Endothelial cell of umbilical vein (primary cell): ENCODE data around the gene PROKR2. TPM values are rescaled to one million over a fixed set of nuclear protein-coding genes. Genes with fewer than 3 reads are reported as not detected.

Experiments
- BruUV-seq: library from RNA; stranded (reverse); fragments of 400-500 nt; replicated peaks from 2 replicates; lab custom pipeline; 2021; lab: Mats Ljungman, UMichigan
- CTCF ChIA-PET: fragments of 300-600, 350-600 bp; sonication (Branson Sonifier 250); formaldehyde crosslinking; loops from one replicate; lab custom pipeline; 2021; ENCODE audit warnings: antibody characterized with exemption, inconsistent platforms; lab: Charles Lee
- POLR2A ChIA-PET: fragments of 300-600, 350-600 bp; sonication (Branson Sonifier 250); formaldehyde crosslinking; loops from one replicate; lab custom pipeline; 2021; ENCODE audit warnings: antibody characterized with exemption, inconsistent platforms; lab: Charles Lee
- DNase-seq: peaks from one replicate; pipeline ENCODE4 v3.0.0-alpha.2; 2011; ENCODE audit warnings: low read depth, low spot score
- FAIRE-seq: peaks from 2 replicates; lab custom pipeline; 2011; peaks lifted over from hg19 to GRCh38; lab: Jason Lieb, UNC
- H2AFZ ChIP-seq: 2 replicates; pipeline ENCODE4 v1.6.0; 2012; ENCODE audit warnings: low read depth, low read length, control low read depth, inconsistent platforms
- H3K27ac ChIP-seq: 2 replicates; pipeline ENCODE4 v1.5.1; 2011; ENCODE audit warnings: low read depth, mild to moderate bottlenecking, control low read depth, low read length, moderate library complexity; ENCODE audit not compliant: insufficient read depth
- H3K27me3 ChIP-seq, 2 experiments: 2 replicates each; pipeline versions ENCODE4 v1.6.0 to v1.6.1; 2011; ENCODE audit warnings: low read length in 2 of 2, mixed read lengths in 1 of 2; ENCODE audit not compliant: control insufficient read depth in 2 of 2, insufficient read depth in 2 of 2
- H3K36me3 ChIP-seq, 2 experiments: 2 replicates in 1 of 2; 3 replicates in 1 of 2; pipeline ENCODE4 v1.5.1; 2011; ENCODE audit warnings: low read length in 2 of 2, mild to moderate bottlenecking in 1 of 2, moderate library complexity in 1 of 2; ENCODE audit not compliant: control insufficient read depth in 2 of 2, insufficient read depth in 2 of 2; ENCODE audit errors: extremely low read depth in 1 of 2
- H3K4me1 ChIP-seq: 3 replicates; pipeline ENCODE4 v1.5.1; 2011; ENCODE audit warnings: mild to moderate bottlenecking, low read length; ENCODE audit not compliant: control insufficient read depth, insufficient read depth; ENCODE audit errors: extremely low read depth
- H3K4me2 ChIP-seq: 2 replicates; pipeline ENCODE4 v1.6.1; 2011; ENCODE audit warnings: low read length, control low read depth, mixed read lengths; ENCODE audit not compliant: insufficient read depth
- H3K4me3 ChIP-seq, 3 experiments: fragments of 200-600 bp in 1 of 3; sonication (generic), shearing (Covaris generic) in 1 of 3; replicated peaks in 1 of 3; 2 replicates each; pipeline ENCODE4 v1.5.1; 2011 to 2016; ENCODE audit warnings: control low read depth in 3 of 3, low read length in 3 of 3, mild to moderate bottlenecking in 2 of 3, inconsistent platforms in 1 of 3, low read depth in 1 of 3, moderate library complexity in 1 of 3; ENCODE audit not compliant: insufficient read depth in 1 of 3
- H3K79me2 ChIP-seq: 2 replicates; pipeline ENCODE4 v1.6.0; 2012; ENCODE audit warnings: low read length, inconsistent platforms; ENCODE audit not compliant: control insufficient read depth, insufficient read depth
- H3K9ac ChIP-seq: replicated peaks from 2 replicates; pipeline ENCODE3; 2011; ENCODE audit warnings: low read length, control low read depth; ENCODE audit not compliant: insufficient read depth; ENCODE audit errors: extremely low read depth
- H3K9me1 ChIP-seq: replicated peaks from 3 replicates; pipeline ENCODE4 v1.6.0; 2011; ENCODE audit warnings: mild to moderate bottlenecking, low read length; ENCODE audit not compliant: control insufficient read depth, insufficient read depth; ENCODE audit errors: extremely low read depth
- H3K9me3 ChIP-seq: replicated peaks from 2 replicates; pipeline ENCODE4 v1.5.1; 2012; ENCODE audit warnings: low read length, inconsistent platforms; ENCODE audit not compliant: control insufficient read depth, insufficient read depth
- H4K20me1 ChIP-seq: replicated peaks from 2 replicates; pipeline ENCODE3; 2011; ENCODE audit warnings: mild to moderate bottlenecking, low read length; ENCODE audit not compliant: control insufficient read depth, insufficient read depth; ENCODE audit errors: extremely low read depth
- EZH2 ChIP-seq: IDR thresholded peaks from 2 replicates; pipeline ENCODE4 v1.6.1; 2012; ENCODE audit warnings: borderline replicate concordance, low read depth, mild to moderate bottlenecking, moderate library complexity, low read length, inconsistent platforms; ENCODE audit not compliant: severe bottlenecking
- FOS ChIP-seq: IDR thresholded peaks from 2 replicates; pipeline ENCODE4 v1.6.1; 2011; ENCODE audit warnings: mild to moderate bottlenecking, low read length, moderate library complexity, borderline replicate concordance; ENCODE audit not compliant: insufficient read depth
- GATA2 ChIP-seq: IDR thresholded peaks from 2 replicates; pipeline ENCODE4 v1.7.0; 2011; ENCODE audit warnings: low read depth, mild to moderate bottlenecking, moderate library complexity, mixed read lengths, low read length; ENCODE audit not compliant: insufficient read length, insufficient read depth
- JUN ChIP-seq: IDR thresholded peaks from 2 replicates; pipeline ENCODE4 v1.6.1; 2011; ENCODE audit warnings: borderline replicate concordance, low read depth; ENCODE audit not compliant: insufficient read length, insufficient read depth
- MYC ChIP-seq: IDR thresholded peaks from one replicate; pipeline ENCODE4 v1.6.1; 2011; ENCODE audit warnings: mild to moderate bottlenecking, low read depth, low read length
- POLR2A ChIP-seq: IDR thresholded peaks from 2 replicates; pipeline ENCODE4 v1.6.1; 2012; ENCODE audit warnings: low read depth, mild to moderate bottlenecking, control low read depth, low read length
- POLR2AphosphoS5 ChIP-seq: IDR thresholded peaks from 2 replicates; pipeline ENCODE4 v1.6.1; 2012; ENCODE audit warnings: low read depth, mild to moderate bottlenecking, control low read depth, low read length, moderate library complexity; ENCODE audit not compliant: insufficient read depth
- dilution Hi-C: fragments of 300-500 bp; cut with MboI; formaldehyde crosslinking; loops from one replicate; pipeline ENCODE4 v1.15.0; 2019; ENCODE audit warnings: low sequenced_read_pairs; ENCODE audit not compliant: extremely low pct_ligation_motif_present
- intact Hi-C: fragments of 100-400 bp; cut with micrococcal nuclease; formaldehyde crosslinking; loops from one replicate; pipeline ENCODE4 v1.10.0; 2022
- polyA plus RNA-seq, 4 experiments: library from polyadenylated mRNA; depleted of rRNA in 3 of 4; stranded (reverse) in 3 of 4; unstranded in 1 of 4; fragments of >200 nt; gene quantifications; 2 replicates each; pipeline versions ENCODE4 v1.2.1 to v1.2.3, GENCODE V29; 2011 to 2012; ENCODE audit warnings: missing spikeins in 1 of 4
- total RNA-seq: library from RNA; stranded (reverse); gene quantifications from 2 replicates; pipeline ENCODE4 v1.2.3, GENCODE V29; 2021
- TF ChIP-seq, protein P1 (sequence below): IDR thresholded peaks from 2 replicates; pipeline ENCODE4 v1.6.1; 2011; ENCODE audit not compliant: insufficient read depth, insufficient read length
- TF ChIP-seq, protein P2 (sequence below), 2 donors: IDR thresholded peaks; 1 replicate in 1 of 2; 2 replicates in 1 of 2; pipeline ENCODE4 v1.5.1; 2011; ENCODE audit warnings: low read length in 2 of 2, mild to moderate bottlenecking in 2 of 2, moderate library complexity in 2 of 2, control low read depth in 1 of 2, inconsistent platforms in 1 of 2, low read depth in 1 of 2; ENCODE audit not compliant: insufficient read depth in 1 of 2; ENCODE audit errors: extremely low read depth in 1 of 2

The PROKR2 gene
- total and polyA plus RNA-seq, 2 donors (not counting 3 experiments of a cell fraction or from before 2014, with no cell fraction given) = not detected

DNA sequence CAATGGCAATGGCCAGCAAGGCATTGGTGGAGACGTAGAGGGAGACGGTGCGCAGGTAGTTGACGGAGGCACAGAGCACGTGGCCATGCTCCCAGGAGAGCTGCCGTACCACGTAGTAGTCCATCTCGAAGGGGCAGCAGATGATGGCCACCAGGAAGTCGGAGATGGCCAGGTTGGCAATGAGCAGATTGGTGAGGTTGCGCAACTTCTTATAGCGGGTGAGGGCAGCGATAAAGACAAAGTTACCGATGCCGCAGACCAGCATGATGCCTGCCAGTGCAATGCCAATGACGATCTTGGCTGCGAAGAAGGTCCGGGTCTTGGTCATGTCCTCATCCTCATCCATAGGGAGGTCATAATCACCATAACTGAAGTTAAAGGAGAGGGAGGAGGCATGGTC lies 2.8 kb downstream of the PROKR2 start:
- TF ChIP-seq POLR2AphosphoS5 = no peak
- TF ChIP-seq, protein P1, sequence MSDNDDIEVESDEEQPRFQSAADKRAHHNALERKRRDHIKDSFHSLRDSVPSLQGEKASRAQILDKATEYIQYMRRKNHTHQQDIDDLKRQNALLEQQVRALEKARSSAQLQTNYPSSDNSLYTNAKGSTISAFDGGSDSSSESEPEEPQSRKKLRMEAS = no peak
- no peak for TF ChIP-seq JUN
- Histone ChIP-seq H3K9ac (no peak overlapping the region), H3K4me3 (no peak overlapping the region), H3K4me2 (no peak overlapping the region), H3K36me3 (no peaks in the 10 kb centered on the region), H3K79me2 (no peaks in the 10 kb centered on the region), H3K9me3 (no peaks in the 10 kb centered on the region), H2AFZ (no peak overlapping the region), H3K27me3 (peaks cover 45 to 49% of the 10 kb centered on the region in 2 experiments), H4K20me1 (no peaks in the 10 kb centered on the region), H3K27ac (no peak overlapping the region), H3K9me1 (no peaks in the 10 kb centered on the region), H3K4me1 (peaks cover 6% of the 10 kb centered on the region)
- DNase-seq (no peak), FAIRE-seq (no peak)
- dilution Hi-C loops = no loop called here
- ChIA-PET CTCF (no interaction called here), POLR2A (no interaction called here)
- intact Hi-C loops = loop anchor here (10.0 kb wide), 1 partner anchor 131 kb away; no protein-coding TSS in a partner anchor
- BruUV-seq = no TSS peak

DNA sequence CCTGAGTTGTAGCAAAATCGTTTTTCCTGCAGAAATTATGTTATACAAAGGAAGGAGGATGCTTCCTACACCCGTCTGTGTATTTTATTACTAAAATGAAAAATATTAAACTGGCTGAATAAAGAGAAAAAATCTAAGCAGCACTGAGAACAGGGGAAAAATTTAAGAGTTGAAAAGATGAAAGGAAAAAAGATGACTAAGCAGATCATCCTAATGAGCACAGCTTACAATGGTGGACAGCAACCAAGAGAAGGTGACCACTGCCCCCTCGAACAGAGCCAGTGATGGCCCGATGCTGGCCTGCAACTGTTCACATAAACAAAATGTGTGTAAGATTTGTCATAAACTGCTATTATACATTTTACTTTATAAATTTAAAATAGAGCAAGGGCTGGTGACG lies 4.2 kb downstream of the PROKR2 start:
- H3K27ac ChIP-seq = no peak overlapping the region
- H3K4me1 ChIP-seq = peaks cover 6% of the 10 kb centered on the region
- no peaks in the 10 kb centered on the region for H3K9me3 ChIP-seq
- H4K20me1 ChIP-seq = no peaks in the 10 kb centered on the region
- H3K36me3 ChIP-seq = no peaks in the 10 kb centered on the region
- no peak overlapping the region for H3K9ac ChIP-seq
- H3K27me3 ChIP-seq = peaks cover 34 to 40% of the 10 kb centered on the region in 2 experiments
- H3K79me2 ChIP-seq = no peaks in the 10 kb centered on the region
- H3K9me1 ChIP-seq = no peaks in the 10 kb centered on the region
- no peak overlapping the region for H2AFZ ChIP-seq
- intact Hi-C loops = loop anchor here (10.0 kb wide), 1 partner anchor 132 kb away; no protein-coding TSS in a partner anchor
- no TSS peak for BruUV-seq
- dilution Hi-C loops = no loop called here
- DNase-seq = no peak
- TF ChIP-seq POLR2AphosphoS5 (no peak), JUN (no peak), FOS (no peak), GATA2 (no peak), EZH2 (no peak), POLR2A (no peak), MYC (no peak)
- TF ChIP-seq, protein P1 = no peak
- TF ChIP-seq, protein P2, sequence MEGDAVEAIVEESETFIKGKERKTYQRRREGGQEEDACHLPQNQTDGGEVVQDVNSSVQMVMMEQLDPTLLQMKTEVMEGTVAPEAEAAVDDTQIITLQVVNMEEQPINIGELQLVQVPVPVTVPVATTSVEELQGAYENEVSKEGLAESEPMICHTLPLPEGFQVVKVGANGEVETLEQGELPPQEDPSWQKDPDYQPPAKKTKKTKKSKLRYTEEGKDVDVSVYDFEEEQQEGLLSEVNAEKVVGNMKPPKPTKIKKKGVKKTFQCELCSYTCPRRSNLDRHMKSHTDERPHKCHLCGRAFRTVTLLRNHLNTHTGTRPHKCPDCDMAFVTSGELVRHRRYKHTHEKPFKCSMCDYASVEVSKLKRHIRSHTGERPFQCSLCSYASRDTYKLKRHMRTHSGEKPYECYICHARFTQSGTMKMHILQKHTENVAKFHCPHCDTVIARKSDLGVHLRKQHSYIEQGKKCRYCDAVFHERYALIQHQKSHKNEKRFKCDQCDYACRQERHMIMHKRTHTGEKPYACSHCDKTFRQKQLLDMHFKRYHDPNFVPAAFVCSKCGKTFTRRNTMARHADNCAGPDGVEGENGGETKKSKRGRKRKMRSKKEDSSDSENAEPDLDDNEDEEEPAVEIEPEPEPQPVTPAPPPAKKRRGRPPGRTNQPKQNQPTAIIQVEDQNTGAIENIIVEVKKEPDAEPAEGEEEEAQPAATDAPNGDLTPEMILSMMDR (IDR thresholded peaks at IDR 0.05; ENCODE audit: extremely low read depth in 1 of 2, insufficient read depth in 1 of 2, low read depth in 1 of 2, low read length in 2 of 2) = no peak
- ChIA-PET POLR2A (no interaction called here), CTCF (no interaction called here)
- FAIRE-seq = no peak
- no peak overlapping the region for H3K4me3 ChIP-seq
- H3K4me2 ChIP-seq = no peak overlapping the region
